NCI-H2227 (cell line): ENCODE results near the gene ATRIP.
"Not testable (repeated sequence)": the region's sequence is repeated elsewhere in the genome, so short reads cannot be mapped to it uniquely, and the experiment has no call there.

Experiments used
- DNase-seq: peaks from one replicate; lab custom pipeline; 2025; ENCODE audit not compliant: unreplicated experiment; lab: John Stamatoyannopoulos, UW

The ATRIP gene

DNA sequence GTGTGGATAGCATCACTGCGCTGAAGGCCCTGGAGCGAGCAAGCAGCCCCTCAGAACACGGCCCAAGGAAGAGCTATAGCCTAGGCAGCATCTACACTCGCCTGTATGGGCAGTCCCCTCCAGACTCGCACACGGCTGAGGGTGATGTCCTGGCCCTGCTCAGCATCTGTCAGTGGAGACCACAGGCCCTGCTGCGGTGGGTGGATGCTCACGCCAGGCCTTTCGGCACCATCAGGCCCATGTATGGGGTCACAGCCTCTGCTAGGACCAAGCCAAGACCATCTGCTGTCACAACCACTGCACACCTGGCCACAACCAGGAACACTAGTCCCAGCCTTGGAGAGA, 20.5 kb downstream of the ATRIP start:
- DNase-seq = no peak

DNA sequence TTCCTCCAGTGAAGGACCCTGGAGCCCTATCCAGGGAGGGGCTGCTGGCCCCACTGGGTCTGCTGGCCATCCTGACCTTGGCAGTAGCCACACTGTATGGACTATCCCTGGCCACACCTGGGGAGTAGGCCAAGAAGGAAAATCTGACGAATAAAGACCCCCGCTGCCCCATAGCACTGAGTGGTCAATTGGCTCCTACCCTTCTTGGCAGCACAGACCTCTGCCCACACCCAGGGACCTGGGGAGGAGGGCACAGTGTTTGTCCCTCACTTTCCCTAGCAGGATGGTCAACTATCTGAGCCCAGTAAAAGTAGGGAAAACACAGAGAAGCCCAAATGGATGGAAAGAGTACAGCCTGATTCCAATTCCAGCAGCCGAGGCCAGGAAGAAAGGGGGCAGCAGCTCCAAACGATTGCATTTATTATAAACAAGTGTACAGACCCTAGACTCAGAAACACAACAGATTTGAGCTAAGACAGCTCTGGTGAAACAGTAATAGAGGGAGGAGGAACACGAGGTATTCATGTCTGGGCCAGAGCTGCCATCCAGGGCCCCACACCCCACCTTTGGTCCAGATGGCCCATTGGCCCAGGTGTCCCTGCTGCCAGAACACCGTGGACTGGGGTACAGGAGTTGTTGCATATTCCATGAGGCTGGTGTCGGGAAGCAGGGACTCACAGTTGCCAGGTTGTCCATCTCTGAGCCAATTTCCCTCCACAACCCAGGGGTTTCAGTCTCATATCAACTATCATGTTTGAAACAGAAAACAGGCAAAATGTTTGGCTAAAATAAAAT, 21.1 kb downstream of the ATRIP start:
- no peak for DNase-seq

DNA sequence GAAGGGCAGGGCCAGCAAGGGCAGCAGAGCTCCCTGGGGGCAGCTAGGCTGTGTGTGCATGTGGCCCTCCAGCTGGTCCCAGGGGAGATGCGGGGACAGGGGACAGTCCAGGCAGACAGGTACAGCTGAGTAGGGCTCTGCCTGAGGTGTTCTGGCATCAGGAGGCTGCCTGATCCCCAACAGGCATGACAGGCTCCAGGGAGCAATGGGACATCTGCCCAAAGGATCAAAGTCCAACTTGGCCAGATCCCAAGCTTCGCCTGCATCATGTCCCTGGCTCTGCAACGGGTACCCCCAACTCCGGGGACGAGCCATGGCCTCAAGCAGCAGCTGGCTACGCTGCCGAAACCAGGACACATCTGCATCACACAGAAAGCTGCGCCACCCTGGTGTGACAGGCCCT, 21.8 kb downstream of the ATRIP start:
- DNase-seq = no peak

DNA sequence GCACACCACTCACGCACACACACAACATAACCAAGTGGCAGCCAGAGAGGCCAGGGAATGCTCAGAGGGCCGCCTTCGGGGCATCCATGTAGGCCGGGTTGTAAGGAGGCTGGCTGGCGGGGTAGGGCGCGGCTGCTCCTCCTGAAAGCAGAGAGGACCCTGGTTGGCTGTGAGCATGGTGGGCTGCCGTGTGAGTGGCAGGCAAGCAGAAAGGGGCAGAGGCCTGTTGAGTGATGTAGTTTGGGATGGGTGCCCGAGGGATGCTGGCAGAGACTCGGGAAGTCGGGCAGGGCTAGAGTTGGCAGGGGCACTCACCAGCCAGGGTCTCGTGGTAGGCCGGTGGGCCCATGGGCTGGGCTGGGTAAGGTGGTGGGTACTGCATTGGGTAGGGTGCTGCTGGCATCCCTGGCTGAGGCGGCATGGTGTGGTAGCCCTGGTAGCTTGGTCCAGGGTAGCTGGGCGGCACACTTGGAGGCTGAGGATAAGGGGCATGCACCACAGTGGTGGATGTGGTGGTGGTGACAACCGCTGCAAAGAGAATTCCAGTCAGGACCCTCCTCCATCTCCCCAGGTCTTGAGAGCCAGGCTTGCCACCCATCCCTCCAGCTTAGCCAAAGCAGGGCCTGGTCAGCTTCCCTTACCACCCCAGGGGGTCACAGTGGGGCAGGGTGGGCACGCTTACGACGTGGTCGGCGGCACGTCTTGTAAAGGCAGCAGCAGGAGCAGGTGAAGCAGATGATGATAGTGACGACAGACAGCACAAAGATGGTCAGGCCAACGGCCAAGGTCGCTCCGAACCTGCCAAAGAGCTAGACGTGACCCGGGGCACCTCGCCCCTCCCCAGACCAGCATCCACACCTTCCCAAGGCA, 22.7 kb downstream of the ATRIP start:
- DNase-seq = no peak

DNA sequence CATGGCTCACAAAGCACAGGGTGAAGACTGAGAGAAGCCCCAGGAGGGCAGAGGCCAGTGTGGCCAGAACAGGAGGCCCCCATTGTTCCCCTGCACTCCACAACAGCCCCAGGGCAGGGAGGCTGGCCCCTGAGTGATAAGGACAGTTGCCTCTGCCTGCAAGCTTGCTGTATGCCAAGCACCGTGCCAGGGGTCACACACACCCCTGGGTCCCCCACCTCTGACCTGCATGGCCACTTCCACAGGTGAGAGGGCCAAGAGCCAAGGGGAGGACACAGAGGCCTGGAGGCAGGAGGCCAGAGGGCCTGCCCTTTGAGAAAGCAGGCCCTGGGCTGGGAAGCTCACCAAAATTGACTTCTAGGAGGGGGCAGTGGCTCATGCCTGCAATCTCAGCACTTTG, 23.7 kb downstream of the ATRIP start:
- no peak for DNase-seq

DNA sequence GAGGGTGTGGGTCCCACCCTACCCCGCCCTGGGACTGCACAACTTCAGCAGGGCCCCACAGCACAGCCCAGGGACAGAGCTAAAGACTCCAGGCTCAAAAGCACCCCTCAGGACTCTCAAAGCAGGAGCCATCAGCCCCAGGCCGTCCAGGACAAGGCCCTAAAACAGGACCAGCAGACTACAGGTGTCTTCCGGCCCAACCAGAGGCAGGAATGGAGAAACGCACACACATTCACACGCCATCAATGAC, 26.1 kb downstream of the ATRIP start:
- no peak for DNase-seq

DNA sequence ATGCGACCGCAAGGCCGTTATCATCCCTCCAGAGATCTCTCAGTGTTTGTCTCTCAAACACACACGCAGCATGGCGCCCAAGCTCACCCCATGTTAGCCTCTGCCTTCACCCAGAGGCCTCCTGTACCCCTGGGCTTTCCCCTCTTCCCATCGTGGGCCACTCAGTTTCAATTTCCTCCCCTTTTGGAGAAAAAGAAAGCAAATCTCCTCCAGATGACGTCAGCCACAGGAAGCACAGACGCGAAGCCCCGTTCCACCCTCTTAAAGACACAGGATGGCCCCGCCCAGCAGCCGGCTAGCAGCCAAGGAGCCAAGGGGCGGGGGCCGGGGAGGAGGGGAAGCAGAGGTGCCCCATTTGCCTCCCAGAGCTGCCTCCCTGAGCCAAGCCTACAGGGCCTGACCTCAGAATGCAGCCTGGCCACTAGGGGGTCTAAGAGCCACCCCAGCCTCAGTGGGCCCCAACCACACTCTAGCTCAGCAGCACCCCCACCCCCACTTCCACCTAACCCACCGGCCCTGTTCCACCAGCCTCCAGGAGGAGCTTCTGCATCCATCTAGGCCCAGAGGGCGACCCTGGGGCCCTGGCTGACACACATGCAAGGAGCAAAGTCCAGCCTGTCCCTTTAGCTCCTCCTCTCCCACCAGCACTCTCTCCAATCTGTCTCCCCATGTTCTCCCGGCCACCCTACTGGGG, 26.5 kb downstream of the ATRIP start:
- peak; percentile 90 for DNase-seq

DNA sequence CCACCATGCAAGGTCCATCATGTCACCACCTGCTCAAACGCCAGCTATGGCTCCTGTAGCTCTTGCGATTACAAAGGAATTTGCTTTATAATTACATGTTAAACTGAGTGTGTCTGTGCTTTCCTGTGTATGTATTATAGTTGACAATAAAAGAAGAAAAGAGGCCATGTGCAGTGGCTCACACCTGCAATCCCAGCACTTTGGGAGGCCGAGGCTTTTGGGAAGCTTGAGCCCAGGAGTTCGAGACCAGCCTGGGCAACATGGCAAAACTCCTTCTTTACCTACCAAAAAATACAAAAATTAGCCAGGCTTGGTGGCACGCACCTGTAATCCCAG, 27.0 kb downstream of the ATRIP start:
- DNase-seq = no peak

DNA sequence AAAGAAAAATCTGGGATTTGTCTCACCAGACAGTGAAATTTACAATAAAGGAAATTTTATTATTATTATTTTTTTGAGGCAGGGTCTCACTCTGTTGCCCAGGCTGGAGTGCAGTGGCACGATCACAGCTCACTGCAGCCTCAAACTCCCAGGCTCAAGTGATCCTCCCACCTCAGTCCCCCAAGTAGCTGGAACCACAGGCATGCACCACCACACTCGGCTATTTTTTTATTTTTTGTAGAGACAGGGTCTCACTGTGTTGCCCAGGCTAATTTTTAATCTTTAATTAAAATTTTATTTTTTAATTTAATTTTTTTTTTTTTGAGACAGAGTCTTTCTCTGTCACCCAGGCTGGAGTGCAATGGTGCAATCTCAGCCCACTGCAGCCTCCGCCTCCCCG, 27.5 kb downstream of the ATRIP start:
- DNase-seq = not testable (repeated sequence)

DNA sequence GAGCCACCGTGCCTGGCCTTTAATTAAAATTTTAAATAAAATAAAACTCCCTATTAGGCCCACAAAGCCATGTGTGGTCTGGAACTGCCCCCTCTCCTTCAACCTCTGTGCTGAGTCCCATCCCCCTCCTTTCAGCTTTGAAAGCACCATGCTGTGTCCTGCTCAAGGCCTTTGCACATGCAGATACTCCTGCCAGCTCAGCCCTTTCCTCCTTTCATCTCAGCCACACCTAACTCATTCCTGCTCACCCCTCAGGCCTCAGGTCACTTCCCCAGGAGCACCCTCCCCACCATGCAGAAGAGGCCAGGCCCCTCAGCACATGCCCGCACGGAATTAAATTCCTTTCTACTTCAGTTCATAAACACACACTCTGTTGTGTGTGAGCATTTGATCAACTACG, 28.1 kb downstream of the ATRIP start:
- no peak for DNase-seq

DNA sequence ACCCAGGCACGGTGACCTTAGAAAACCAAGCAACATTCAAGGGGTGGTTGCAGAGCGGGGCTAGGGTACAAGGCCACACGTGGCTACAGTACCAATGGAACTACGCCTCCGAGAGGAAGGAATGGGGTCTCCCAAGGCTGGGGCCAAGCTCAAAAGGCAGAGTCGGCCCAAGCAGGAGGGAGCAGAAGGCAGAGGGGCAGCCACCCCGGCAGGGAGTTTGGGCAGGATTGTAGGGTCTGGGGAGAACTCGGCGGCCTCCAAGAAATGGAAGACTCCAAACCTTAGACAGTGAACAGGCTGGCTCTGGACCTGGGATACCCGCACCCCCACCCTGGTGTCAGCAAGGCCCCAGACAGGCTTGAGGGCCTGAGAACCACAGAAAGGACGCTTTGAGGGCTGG, 28.7 kb downstream of the ATRIP start:
- DNase-seq = no peak

DNA sequence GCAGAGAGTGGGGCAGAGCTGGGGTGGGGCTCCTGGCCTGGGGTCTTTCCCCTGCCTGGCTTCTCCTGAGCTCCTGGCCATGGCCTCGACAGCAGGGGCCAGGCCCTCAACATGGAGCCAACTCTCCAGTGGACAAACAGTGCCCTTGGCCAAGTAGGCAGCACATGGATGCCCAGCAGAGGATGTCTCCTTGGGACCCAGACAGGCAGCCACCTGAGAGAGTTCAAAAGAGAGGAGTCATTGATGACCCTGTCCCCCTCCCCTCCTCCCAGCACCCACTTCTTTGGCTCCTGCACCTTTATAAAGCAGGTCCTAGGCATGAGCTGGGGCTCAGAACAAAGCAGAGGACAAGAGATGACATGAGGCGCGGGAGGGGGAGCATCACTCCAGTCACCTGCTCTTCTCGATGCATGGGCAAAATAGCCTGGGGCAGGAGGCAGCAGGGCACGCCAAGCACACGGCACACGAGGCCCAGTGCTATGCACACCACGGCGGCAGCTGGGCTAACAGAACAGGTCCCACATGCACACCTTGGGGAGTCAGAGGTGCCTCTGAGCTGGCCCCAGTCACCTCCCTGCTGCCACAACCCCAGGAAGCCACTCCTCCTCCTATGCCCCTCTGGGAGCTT, 30.0 kb downstream of the ATRIP start:
- DNase-seq = no peak

DNA sequence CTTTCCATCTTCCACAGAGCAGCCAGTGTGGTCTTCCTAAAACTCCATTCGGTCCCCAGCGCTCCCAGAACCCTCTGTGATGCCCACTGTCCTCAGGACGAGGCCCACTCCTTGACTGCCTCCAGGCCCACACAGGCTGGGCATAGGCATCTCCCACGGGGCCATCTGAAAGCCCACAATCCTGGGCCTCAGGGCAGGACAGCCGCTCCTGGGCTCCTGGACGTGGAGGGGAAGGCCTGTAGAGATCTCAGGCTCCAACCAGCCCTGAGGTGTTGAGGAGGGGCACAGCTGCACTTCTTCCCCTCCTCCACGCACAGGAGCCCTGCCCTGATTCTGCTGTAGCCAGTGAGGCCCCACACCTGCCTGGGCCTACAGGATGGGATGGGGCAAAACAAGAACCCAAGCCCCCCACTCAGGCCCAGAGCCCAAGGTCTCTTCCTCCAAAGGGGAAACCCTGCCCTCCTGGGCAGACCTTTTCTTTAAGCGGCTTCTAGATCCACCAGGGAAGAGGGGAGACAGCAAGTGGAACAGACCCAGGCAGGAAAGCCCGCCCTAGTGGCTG, 31.5 kb downstream of the ATRIP start:
- no peak for DNase-seq

DNA sequence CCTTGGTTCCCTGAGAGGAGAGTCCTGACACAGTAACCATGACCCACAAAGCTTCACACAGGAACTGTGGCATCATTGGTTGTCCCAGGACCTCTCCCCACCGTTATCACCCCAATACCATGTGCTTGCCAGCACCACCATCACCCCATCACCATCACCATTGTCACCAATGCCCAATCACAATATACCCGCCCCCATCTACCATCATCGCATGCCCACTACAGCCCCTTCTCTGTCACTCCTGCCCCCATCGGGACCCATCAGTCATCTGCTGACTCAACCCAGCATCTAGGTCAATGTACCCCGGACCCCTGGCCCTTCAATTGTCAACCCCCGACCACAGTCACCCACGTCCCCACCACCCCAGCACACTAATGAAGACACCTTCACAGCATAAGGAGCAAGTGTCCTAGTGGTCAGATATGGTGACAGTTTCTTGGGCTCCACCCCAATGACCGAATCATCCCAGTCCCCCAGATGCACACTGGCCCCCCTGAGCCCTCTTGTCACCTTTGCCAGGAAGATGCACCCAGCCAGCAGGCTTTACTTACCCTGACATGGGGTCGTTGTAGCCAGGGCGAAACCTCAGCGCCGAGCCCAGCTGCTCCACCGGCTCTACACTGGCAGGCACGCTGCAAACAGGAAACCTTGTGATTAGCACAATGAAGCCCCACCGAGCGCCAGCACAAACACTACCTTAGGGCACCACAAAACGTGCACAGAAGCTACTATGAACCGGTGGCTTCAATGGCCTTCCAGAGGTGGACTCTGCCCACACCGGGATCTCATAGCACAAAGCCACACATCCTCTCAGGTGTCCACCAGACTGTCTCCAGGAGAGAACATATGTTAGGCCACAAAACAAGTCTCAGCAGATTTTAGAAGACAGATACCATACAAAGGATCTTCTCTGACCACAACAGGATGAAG, 32.4 kb downstream of the ATRIP start:
- no peak for DNase-seq

DNA sequence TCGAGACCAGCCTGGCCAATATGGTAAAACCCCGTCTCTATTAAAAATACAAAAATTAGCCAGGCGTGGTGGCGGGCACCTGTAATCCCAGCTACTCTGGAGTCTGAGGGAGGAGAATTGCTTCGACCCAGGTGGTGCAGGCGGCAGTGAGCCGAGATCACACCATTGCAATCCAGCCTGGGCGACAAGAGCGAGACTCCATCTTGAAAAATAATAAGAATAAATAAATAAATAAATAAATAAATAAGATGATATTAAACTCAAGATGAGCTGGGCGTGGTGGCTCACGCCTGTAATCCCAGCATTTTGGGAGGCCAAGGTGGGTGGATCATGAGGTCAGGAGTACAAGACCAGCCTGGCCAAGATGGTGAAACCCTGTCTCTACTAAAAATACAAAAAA, 34.4 kb downstream of the ATRIP start:
- DNase-seq = not testable (repeated sequence)

DNA sequence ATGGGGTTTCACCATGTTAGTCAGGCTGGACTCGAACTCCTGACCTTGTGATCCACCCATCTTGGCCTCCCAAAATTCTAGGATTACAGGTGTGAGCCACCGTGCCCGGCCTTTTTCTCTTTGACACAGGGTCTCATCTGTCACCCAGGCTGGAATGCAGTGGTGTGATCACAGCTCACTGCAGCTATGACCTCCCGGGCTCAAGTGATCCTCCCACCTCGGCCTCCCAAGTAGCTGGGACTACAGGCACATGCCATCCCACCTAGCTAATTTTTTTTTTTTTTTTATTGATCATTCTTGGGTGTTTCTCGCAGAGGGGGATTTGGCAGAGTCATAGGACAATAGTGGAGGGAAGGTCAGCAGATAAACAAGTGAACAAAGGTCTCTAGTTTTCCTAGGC, 36.3 kb downstream of the ATRIP start:
- DNase-seq = not testable (repeated sequence)

DNA sequence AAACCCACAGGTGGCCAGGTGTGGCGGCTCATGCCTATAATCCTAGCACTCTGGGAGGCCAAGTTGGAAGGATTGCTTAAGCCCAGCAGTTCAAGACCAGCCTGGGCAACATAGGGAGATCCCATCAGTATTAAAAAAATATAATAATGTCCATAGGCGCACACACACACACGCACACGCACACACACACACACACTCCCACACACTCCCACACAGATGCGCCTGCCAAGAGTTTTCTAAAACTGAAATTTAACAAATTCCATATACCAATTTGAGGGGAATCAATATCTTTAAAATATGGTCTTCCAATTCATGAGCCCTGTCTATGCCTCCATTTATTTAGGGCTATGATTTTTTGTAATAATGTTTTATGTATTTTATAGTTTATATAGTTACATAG, 40.4 kb downstream of the ATRIP start:
- DNase-seq = no peak

DNA sequence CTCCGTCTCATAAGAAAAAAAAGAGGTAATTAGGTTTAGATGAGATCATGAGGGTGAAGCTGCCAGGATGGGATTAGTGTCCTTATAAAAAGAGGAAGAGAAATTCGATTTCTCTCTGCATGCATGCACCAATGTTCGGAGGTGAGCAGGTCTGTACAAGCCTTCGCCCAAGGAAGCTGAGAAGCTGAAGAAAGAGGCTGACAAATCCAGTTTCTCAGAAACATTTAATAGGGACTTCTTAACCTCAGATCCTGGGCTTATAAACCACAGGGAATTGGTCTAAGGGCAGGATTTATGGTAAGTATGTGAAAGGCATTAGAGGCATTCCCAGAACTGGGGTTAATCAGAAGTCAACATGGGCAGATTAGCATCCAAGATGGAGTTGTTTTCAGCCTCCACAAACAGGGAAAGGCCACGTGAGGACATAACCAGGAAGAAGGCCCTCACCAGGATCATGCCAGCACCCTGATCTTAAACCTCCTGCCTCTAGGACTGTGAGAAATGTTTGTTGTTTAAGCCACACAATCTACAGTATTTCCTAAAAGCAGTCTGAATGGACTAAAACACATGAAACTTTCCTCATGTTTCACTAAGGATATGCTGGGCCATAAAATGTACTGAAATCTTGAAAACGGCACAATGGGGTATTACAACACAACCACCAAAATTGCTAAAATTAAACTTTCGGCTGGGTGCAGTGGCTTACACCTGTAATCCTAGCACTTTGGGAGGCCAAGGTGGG, 46.1 kb downstream of the ATRIP start:
- no peak for DNase-seq

DNA sequence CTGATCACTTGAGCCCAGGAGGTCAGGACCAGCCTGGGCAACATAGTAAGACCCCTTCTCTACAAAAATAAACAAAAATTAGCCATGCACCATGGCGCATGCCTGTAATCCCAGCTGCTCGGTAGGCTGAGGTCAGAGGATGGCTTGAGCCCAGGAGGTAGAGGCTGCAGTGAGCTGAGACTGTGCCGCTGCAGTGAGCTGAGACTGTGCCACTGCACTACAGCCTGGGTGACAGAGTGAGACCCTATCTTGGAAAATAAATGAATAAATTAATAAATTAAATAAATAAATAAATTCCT, 46.6 kb downstream of the ATRIP start:
- no peak for DNase-seq

DNA sequence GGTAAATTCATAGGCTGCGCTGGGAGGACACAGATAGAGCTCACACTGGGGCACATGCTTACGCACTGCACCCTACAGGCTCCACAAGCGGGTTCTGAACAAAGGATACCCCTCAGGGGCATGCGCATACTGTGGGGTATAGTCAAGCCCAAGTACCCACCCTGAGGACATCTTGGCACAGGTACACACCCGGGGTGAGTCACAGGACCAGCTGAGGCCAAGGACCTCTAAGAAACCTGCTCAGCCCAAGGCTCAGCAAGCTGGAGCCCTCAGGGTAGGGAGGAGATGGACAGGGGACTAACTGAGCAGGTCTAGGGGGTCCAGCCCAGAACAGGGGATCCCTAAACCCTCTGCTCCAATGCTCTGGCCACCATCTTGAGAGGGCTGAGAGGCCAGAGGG, 54.1 kb downstream of the ATRIP start:
- DNase-seq = no peak
